HepG2 (cell line): ENCODE data around the gene H1-8. TPM values are rescaled to one million over a fixed set of nuclear protein-coding genes. Genes with fewer than 3 reads are reported as not detected.

Experiments
- AFF4 ChIP-seq: sonication (generic); formaldehyde crosslinking; IDR thresholded peaks from 2 replicates; pipeline ENCODE4 v1.4.0; 2020; ENCODE audit warnings: missing genetic modification reagents
- ARID2 ChIP-seq: sonication (generic); formaldehyde crosslinking; IDR thresholded peaks from 2 replicates; pipeline ENCODE4 v1.8.1; 2022; ENCODE audit warnings: mild to moderate bottlenecking, missing genetic modification reagents, borderline replicate concordance
- ARNT2 ChIP-seq: sonication (generic); formaldehyde crosslinking; IDR thresholded peaks from 2 replicates; pipeline ENCODE4 v1.8.0; 2022; ENCODE audit warnings: mild to moderate bottlenecking, low read depth, missing genetic modification reagents, moderate library complexity
- CBX2 ChIP-seq, 2 experiments: fragments of 200-600 bp in 1 of 2; sonication (generic); formaldehyde crosslinking in 1 of 2; IDR thresholded peaks; 2 replicates each; pipeline versions ENCODE4 v1.7.0 to v1.8.1; 2018 to 2022; ENCODE audit warnings: low read depth in 2 of 2, low read length in 1 of 2, mild to moderate bottlenecking in 1 of 2, missing genetic modification reagents in 1 of 2
- CTCF ChIP-seq: sonication (generic); formaldehyde crosslinking; IDR thresholded peaks from 2 replicates; pipeline ENCODE4 v1.5.0; 2020; ENCODE audit warnings: mild to moderate bottlenecking, missing genetic modification reagents, moderate library complexity
- DZIP1 ChIP-seq: sonication (generic); formaldehyde crosslinking; IDR thresholded peaks from 2 replicates; pipeline ENCODE4 v1.5.0; 2020; ENCODE audit warnings: mild to moderate bottlenecking, missing genetic modification reagents
- HDAC6 ChIP-seq: fragments of 200-600 bp; sonication (generic); IDR thresholded peaks from 2 replicates; pipeline ENCODE4 v1.7.0; 2017; ENCODE audit warnings: mild to moderate bottlenecking, antibody characterized with exemption, low read length, low read depth
- KLF11 ChIP-seq: IDR thresholded peaks from 2 replicates; pipeline ENCODE4 v1.6.1; 2016; ENCODE audit warnings: missing compliant biosample characterization
- POLR2AphosphoS2 ChIP-seq: IDR thresholded peaks from 2 replicates; pipeline ENCODE4 v1.6.1; 2011; ENCODE audit warnings: low read depth, low read length, improper control_type of control experiment
- PPARG ChIP-seq: conservative IDR thresholded peaks from 2 replicates; pipeline ENCODE4 v1.6.1; 2016; ENCODE audit warnings: missing biosample characterization, missing genetic modification reagents
- PTBP1 ChIP-seq: fragments of 200-400 bp; formaldehyde crosslinking; IDR thresholded peaks from 2 replicates; pipeline ENCODE4 v1.6.1; 2018; ENCODE audit warnings: low read length, low read depth; ENCODE audit not compliant: poor library complexity, severe bottlenecking
- SMAD9 ChIP-seq: sonication (generic); formaldehyde crosslinking; IDR thresholded peaks from 2 replicates; pipeline ENCODE4 v1.5.1; 2020; ENCODE audit warnings: mild to moderate bottlenecking, missing genetic modification reagents
- ZNF460 ChIP-seq: sonication (generic); formaldehyde crosslinking; IDR thresholded peaks from 2 replicates; pipeline ENCODE4 v1.5.1; 2020; ENCODE audit warnings: missing genetic modification reagents, mild to moderate bottlenecking, borderline replicate concordance
- ZNF510 ChIP-seq: sonication (generic); formaldehyde crosslinking; IDR thresholded peaks from 2 replicates; pipeline ENCODE4 v1.4.0; 2020; ENCODE audit warnings: low read depth, mild to moderate bottlenecking, missing genetic modification reagents
- polyA plus RNA-seq, 8 experiments: library from polyadenylated mRNA; depleted of rRNA in 3 of 8; stranded (reverse) in 7 of 8; unstranded in 1 of 8; fragments of >200 nt; fragmentation: Illumina TruSeq in 4 of 8; extraction: Trizol in 4 of 8; gene quantifications; 2 replicates each; pipeline versions ENCODE4 v1.2.1 to v1.2.3, GENCODE V29; 2011 to 2016; ENCODE audit warnings: low read depth in 4 of 8, missing spikeins in 1 of 8, mixed read lengths in 1 of 8; ENCODE audit not compliant: insufficient read depth in 1 of 8
- total RNA-seq, 5 experiments: library from RNA; depleted of rRNA; stranded (reverse); fragments of >200 nt; fragmentation: Illumina TruSeq; extraction: Trizol; gene quantifications; 2 replicates each; pipeline ENCODE4 v1.2.3, GENCODE V29; 2016; ENCODE audit warnings: low read depth in 1 of 5
- TF ChIP-seq, protein P1 (sequence below): sonication (generic); formaldehyde crosslinking; IDR thresholded peaks from 2 replicates; pipeline ENCODE4 v1.4.0; 2020; ENCODE audit warnings: mild to moderate bottlenecking, missing genetic modification reagents
- TF ChIP-seq, protein P2 (sequence below): sonication (generic); formaldehyde crosslinking; IDR thresholded peaks from 2 replicates; pipeline ENCODE4 v1.5.0; 2020; ENCODE audit warnings: missing genetic modification reagents

The H1-8 gene
- total and polyA plus RNA-seq, 2 of the 13 experiments (the other 11 are each of a cell fraction or from before 2014, with no cell fraction given): 0.08 TPM; not detected in 1

- TF ChIP-seq PTBP1: no peak
- peak; percentile 57; the same call in 1 of the 2 replicates for TF ChIP-seq DZIP1 (CRISPR knock-in tag)
- TF ChIP-seq, protein P1, sequence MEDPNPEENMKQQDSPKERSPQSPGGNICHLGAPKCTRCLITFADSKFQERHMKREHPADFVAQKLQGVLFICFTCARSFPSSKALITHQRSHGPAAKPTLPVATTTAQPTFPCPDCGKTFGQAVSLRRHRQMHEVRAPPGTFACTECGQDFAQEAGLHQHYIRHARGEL: no peak
- no peak; the same call in 1 of the 2 replicates for TF ChIP-seq AFF4 (CRISPR knock-in tag)
- peak; percentile 34; the same call in 1 of the 2 replicates for TF ChIP-seq CTCF (CRISPR knock-in tag)
- no peak for TF ChIP-seq POLR2AphosphoS2
- no peak for TF ChIP-seq ZNF510
- peak; percentile 18; the same call in 1 of the 2 replicates for TF ChIP-seq ZNF460 (CRISPR knock-in tag)
- no peak for TF ChIP-seq HDAC6
- no peak for TF ChIP-seq CBX2 (IDR thresholded peaks at IDR 0.05; ENCODE audit: low read depth, low read length)
- no peak for TF ChIP-seq CBX2 (CRISPR knock-in tag; IDR thresholded peaks at IDR 0.05; ENCODE audit: low read depth)
- TF ChIP-seq PPARG (CRISPR knock-in tag): 0 out of 2 replicates have a peak, but pooled peaks have one; percentile 43
- TF ChIP-seq ARNT2: no peak
- no peak for TF ChIP-seq KLF11 (CRISPR knock-in tag)
- no peak for TF ChIP-seq ARID2
- no peak for TF ChIP-seq SMAD9 (CRISPR knock-in tag)
- TF ChIP-seq, protein P2, sequence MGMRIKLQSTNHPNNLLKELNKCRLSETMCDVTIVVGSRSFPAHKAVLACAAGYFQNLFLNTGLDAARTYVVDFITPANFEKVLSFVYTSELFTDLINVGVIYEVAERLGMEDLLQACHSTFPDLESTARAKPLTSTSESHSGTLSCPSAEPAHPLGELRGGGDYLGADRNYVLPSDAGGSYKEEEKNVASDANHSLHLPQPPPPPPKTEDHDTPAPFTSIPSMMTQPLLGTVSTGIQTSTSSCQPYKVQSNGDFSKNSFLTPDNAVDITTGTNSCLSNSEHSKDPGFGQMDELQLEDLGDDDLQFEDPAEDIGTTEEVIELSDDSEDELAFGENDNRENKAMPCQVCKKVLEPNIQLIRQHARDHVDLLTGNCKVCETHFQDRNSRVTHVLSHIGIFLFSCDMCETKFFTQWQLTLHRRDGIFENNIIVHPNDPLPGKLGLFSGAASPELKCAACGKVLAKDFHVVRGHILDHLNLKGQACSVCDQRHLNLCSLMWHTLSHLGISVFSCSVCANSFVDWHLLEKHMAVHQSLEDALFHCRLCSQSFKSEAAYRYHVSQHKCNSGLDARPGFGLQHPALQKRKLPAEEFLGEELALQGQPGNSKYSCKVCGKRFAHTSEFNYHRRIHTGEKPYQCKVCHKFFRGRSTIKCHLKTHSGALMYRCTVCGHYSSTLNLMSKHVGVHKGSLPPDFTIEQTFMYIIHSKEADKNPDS (CRISPR knock-in tag): no peak
Observed at GRCh38 chr3:129593595-129594339, 50.8 kb downstream of the H1-8 start (continued).
